MM.1S (cell line): ENCODE measurements around the gene LZTS2.

Experiments
- EZH2 ChIP-seq: fragments of 300-600 bp; sonication (generic); optimal IDR thresholded peaks from 2 replicates; pipeline ENCODE3; 2017; ENCODE audit warnings: low read depth, mild to moderate bottlenecking, antibody characterized with exemption, low read length, mixed read lengths
- TF ChIP-seq, protein P1 (sequence below): fragments of 300-600 bp; sonication (generic); IDR thresholded peaks from 2 replicates; pipeline ENCODE4 v1.5.1; 2016; ENCODE audit warnings: antibody characterized with exemption, low read length, mixed read lengths

DNA sequence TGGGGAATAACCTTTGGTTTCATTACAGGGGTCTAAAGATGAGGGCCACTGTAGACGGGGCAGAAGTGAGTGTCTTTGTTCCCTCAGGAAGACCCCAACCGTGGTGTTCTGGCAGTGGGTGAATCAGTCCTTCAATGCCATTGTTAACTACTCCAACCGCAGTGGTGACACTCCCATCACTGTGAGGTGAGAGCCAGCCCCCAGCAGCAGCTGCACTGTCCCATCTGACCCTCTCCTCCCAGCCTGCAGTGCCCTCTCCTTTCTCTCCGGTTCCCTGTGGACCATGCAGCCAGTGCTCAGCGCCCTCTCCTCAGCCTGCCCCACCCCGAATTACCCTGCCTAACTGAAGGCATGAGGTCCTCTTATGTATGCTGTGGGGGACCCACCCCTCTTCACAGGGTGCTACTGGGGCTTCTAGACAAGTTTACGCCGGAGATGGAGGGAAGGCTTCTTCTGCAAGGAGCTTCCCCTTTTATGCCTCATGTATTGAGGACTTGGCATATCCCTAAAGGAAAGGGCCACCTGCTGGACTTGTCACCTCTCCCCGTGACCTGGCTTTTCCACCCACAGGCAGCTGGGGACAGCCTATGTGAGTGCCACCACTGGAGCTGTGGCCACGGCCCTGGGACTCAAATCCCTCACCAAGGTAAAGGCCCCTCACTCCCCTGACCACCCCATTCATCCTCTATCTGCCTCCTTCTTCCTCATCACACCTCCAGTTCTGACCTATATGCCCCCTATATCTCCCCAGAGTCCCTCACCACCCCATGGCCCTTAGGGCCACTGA lies 36.5 kb downstream of the LZTS2 start:
- TF ChIP-seq, protein P1, sequence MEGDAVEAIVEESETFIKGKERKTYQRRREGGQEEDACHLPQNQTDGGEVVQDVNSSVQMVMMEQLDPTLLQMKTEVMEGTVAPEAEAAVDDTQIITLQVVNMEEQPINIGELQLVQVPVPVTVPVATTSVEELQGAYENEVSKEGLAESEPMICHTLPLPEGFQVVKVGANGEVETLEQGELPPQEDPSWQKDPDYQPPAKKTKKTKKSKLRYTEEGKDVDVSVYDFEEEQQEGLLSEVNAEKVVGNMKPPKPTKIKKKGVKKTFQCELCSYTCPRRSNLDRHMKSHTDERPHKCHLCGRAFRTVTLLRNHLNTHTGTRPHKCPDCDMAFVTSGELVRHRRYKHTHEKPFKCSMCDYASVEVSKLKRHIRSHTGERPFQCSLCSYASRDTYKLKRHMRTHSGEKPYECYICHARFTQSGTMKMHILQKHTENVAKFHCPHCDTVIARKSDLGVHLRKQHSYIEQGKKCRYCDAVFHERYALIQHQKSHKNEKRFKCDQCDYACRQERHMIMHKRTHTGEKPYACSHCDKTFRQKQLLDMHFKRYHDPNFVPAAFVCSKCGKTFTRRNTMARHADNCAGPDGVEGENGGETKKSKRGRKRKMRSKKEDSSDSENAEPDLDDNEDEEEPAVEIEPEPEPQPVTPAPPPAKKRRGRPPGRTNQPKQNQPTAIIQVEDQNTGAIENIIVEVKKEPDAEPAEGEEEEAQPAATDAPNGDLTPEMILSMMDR: no peak
- TF ChIP-seq EZH2: no peak
